ENCODE measurements around the gene FRAT2. TPM values are rescaled to one million over a fixed set of nuclear protein-coding genes. Genes with fewer than 3 reads are reported as not detected.

Gene FRAT2
- total RNA-seq, 4 donors from 2014 or later: 9.3 to 28.7 (median 20.5) TPM

Other genes with a start within 250 kb of the FRAT2 start
- gene SLIT1, start 148.8 kb downstream of the FRAT2 start, total RNA-seq: under 1 TPM in 2 of 4 donors, not detected in 2; 0.10 to 0.13 TPM
- 10 to 100 TPM in 1 of 4 donors, 1 to 10 TPM in 3; 1.7 to 12.3 (median 2.4) TPM for gene ARHGAP19, start 42.1 kb downstream of the FRAT2 start, total RNA-seq
- gene FRAT1, start 15.5 kb downstream of the FRAT2 start, total RNA-seq: 1 to 10 TPM; 1.7 to 7.6 (median 3.2) TPM
- gene RRP12, start 66.6 kb upstream of the FRAT2 start, total RNA-seq: 10 to 100 TPM; 41.9 to 61.4 (median 49.9) TPM
- gene PGAM1, start 91.5 kb upstream of the FRAT2 start, total RNA-seq: 10 to 100 TPM; 41.0 to 72.1 (median 62.2) TPM
- gene EXOSC1, start 111.3 kb upstream of the FRAT2 start, total RNA-seq: 10 to 100 TPM; 18.6 to 34.5 (median 26.8) TPM
- 10 to 100 TPM; 25.0 to 34.5 (median 31.6) TPM for gene ZDHHC16, start 111.4 kb upstream of the FRAT2 start, total RNA-seq
- 10 to 100 TPM; 56.1 to 70.0 (median 65.0) TPM for gene MMS19, start 163.7 kb upstream of the FRAT2 start, total RNA-seq
- 10 to 100 TPM; 13.7 to 40.0 (median 23.3) TPM for gene UBTD1, start 164.2 kb upstream of the FRAT2 start, total RNA-seq
- gene ANKRD2, start 238.1 kb upstream of the FRAT2 start, total RNA-seq: 1,000 to 10,000 TPM in 1 of 4 donors, 100 to 1,000 TPM in 3; 105 to 1,024 (median 853) TPM
- gene HOGA1, start 249.7 kb upstream of the FRAT2 start, total RNA-seq: 10 to 100 TPM in 1 of 4 donors, 1 to 10 TPM in 1, under 1 TPM in 2; 0.27 to 11.2 (median 4.1) TPM